HepG2 (cell line): Measurements from ENCODE around the gene CTSZ. TPM values are rescaled to one million over a fixed set of nuclear protein-coding genes. Genes with fewer than 3 reads are reported as not detected.

Experiments used
- ATF7-NPFF ChIP-seq: sonication (generic); formaldehyde crosslinking; IDR thresholded peaks from 2 replicates; pipeline ENCODE4 v1.8.1; 2023; ENCODE audit warnings: mild to moderate bottlenecking, low read depth, missing genetic modification reagents, moderate library complexity
- HDAC6 ChIP-seq: fragments of 200-600 bp; sonication (generic); IDR thresholded peaks from 2 replicates; pipeline ENCODE4 v1.7.0; 2017; ENCODE audit warnings: mild to moderate bottlenecking, antibody characterized with exemption, low read length, low read depth
- JARID2 ChIP-seq: sonication (generic); formaldehyde crosslinking; IDR thresholded peaks from 2 replicates; pipeline ENCODE4 v1.8.1; 2023; ENCODE audit warnings: missing genetic modification reagents, inconsistent platforms; ENCODE audit not compliant: insufficient replicate concordance
- KDM5A ChIP-seq: fragments of 200-600 bp; sonication (generic); IDR thresholded peaks from 2 replicates; pipeline ENCODE4 v1.7.0; 2018; ENCODE audit warnings: antibody characterized with exemption, mild to moderate bottlenecking, low read length, borderline replicate concordance
- KDM5B ChIP-seq: sonication (generic); formaldehyde crosslinking; IDR thresholded peaks from 2 replicates; pipeline ENCODE4 v1.4.0; 2020; ENCODE audit warnings: missing genetic modification reagents, mild to moderate bottlenecking, borderline replicate concordance
- MLLT10 ChIP-seq: sonication (generic); formaldehyde crosslinking; IDR thresholded peaks from 2 replicates; pipeline ENCODE4 v1.4.0; 2020; ENCODE audit warnings: missing genetic modification reagents
- MTA1 ChIP-seq: sonication (generic); formaldehyde crosslinking; IDR thresholded peaks from 2 replicates; pipeline ENCODE4 v1.4.0; 2020; ENCODE audit warnings: missing genetic modification reagents, mild to moderate bottlenecking, borderline replicate concordance
- NFKBIZ ChIP-seq: IDR thresholded peaks from 2 replicates; pipeline ENCODE4 v1.6.1; 2018; ENCODE audit warnings: missing genetic modification reagents, missing compliant biosample characterization
- PTBP1 ChIP-seq: fragments of 200-400 bp; formaldehyde crosslinking; IDR thresholded peaks from 2 replicates; pipeline ENCODE4 v1.6.1; 2018; ENCODE audit warnings: low read length, low read depth; ENCODE audit not compliant: poor library complexity, severe bottlenecking
- TARDBP ChIP-seq: sonication (generic); formaldehyde crosslinking; IDR thresholded peaks from 2 replicates; pipeline ENCODE4 v1.8.0; 2022; ENCODE audit warnings: mild to moderate bottlenecking, missing genetic modification reagents
- ZFP1 ChIP-seq: IDR thresholded peaks from 2 replicates; pipeline ENCODE4 v1.6.1; 2016
- ZMYM3 ChIP-seq: sonication (generic); formaldehyde crosslinking; IDR thresholded peaks from 2 replicates; pipeline ENCODE4 v1.5.1; 2020; ENCODE audit warnings: mild to moderate bottlenecking, missing genetic modification reagents
- ZNF367 ChIP-seq: sonication (generic); formaldehyde crosslinking; IDR thresholded peaks from 2 replicates; pipeline ENCODE4 v1.4.0; 2020; ENCODE audit warnings: missing genetic modification reagents, borderline replicate concordance
- ZNF44 ChIP-seq: sonication (generic); formaldehyde crosslinking; IDR thresholded peaks from 2 replicates; pipeline ENCODE4 v1.5.1; 2020; ENCODE audit warnings: mild to moderate bottlenecking, missing genetic modification reagents
- ZNF468 ChIP-seq: sonication (generic); formaldehyde crosslinking; IDR thresholded peaks from 2 replicates; pipeline ENCODE4 v1.8.0; 2022; ENCODE audit warnings: mild to moderate bottlenecking, moderate library complexity, missing genetic modification reagents
- ZNF530 ChIP-seq: sonication (generic); formaldehyde crosslinking; IDR thresholded peaks from 2 replicates; pipeline ENCODE4 v1.5.0; 2020; ENCODE audit warnings: low read depth, mild to moderate bottlenecking, missing genetic modification reagents
- ZNF567 ChIP-seq: sonication (generic); formaldehyde crosslinking; IDR thresholded peaks from 2 replicates; pipeline ENCODE4 v1.8.1; 2023; ENCODE audit warnings: mild to moderate bottlenecking, missing genetic modification reagents, borderline replicate concordance
- ZNF777 ChIP-seq: sonication (generic); formaldehyde crosslinking; IDR thresholded peaks from 2 replicates; pipeline ENCODE4 v1.4.0; 2020; ENCODE audit warnings: missing genetic modification reagents
- ZNF891 ChIP-seq: sonication (generic); formaldehyde crosslinking; IDR thresholded peaks from 2 replicates; pipeline ENCODE4 v1.5.0; 2020; ENCODE audit warnings: mild to moderate bottlenecking, missing genetic modification reagents
- ZSCAN9 ChIP-seq: IDR thresholded peaks from 2 replicates; pipeline ENCODE4 v1.6.1; 2016; ENCODE audit warnings: borderline replicate concordance
- polyA plus RNA-seq, 8 experiments: library from polyadenylated mRNA; depleted of rRNA in 3 of 8; stranded (reverse) in 7 of 8; unstranded in 1 of 8; fragments of >200 nt; fragmentation: Illumina TruSeq in 4 of 8; extraction: Trizol in 4 of 8; gene quantifications; 2 replicates each; pipeline versions ENCODE4 v1.2.1 to v1.2.3, GENCODE V29; 2011 to 2016; ENCODE audit warnings: low read depth in 4 of 8, missing spikeins in 1 of 8, mixed read lengths in 1 of 8; ENCODE audit not compliant: insufficient read depth in 1 of 8
- total RNA-seq, 5 experiments: library from RNA; depleted of rRNA; stranded (reverse); fragments of >200 nt; fragmentation: Illumina TruSeq; extraction: Trizol; gene quantifications; 2 replicates each; pipeline ENCODE4 v1.2.3, GENCODE V29; 2016; ENCODE audit warnings: low read depth in 1 of 5
- TF ChIP-seq, protein P1 (sequence below): sonication (generic); formaldehyde crosslinking; IDR thresholded peaks from 2 replicates; pipeline ENCODE4 v1.5.0; 2020; ENCODE audit warnings: missing genetic modification reagents
- TF ChIP-seq, protein P2 (sequence below), 2 experiments: fragments of 450-650 bp in 1 of 2; sonication (generic) in 1 of 2; formaldehyde crosslinking; IDR thresholded peaks; 2 replicates each; pipeline versions ENCODE4 v1.5.0 to v1.8.0; 2020 to 2022; ENCODE audit warnings: mild to moderate bottlenecking in 1 of 2, missing genetic modification reagents in 1 of 2
- TF ChIP-seq, protein P3 (sequence below): sonication (generic); formaldehyde crosslinking; IDR thresholded peaks from 2 replicates; pipeline ENCODE4 v1.8.0; 2022; ENCODE audit warnings: mild to moderate bottlenecking, missing genetic modification reagents; ENCODE audit not compliant: insufficient replicate concordance

CTSZ gene
- total and polyA plus RNA-seq, 2 of the 13 experiments (the other 11 are each of a cell fraction or from before 2014, with no cell fraction given) = 0.33 TPM; not detected in 1

DNA sequence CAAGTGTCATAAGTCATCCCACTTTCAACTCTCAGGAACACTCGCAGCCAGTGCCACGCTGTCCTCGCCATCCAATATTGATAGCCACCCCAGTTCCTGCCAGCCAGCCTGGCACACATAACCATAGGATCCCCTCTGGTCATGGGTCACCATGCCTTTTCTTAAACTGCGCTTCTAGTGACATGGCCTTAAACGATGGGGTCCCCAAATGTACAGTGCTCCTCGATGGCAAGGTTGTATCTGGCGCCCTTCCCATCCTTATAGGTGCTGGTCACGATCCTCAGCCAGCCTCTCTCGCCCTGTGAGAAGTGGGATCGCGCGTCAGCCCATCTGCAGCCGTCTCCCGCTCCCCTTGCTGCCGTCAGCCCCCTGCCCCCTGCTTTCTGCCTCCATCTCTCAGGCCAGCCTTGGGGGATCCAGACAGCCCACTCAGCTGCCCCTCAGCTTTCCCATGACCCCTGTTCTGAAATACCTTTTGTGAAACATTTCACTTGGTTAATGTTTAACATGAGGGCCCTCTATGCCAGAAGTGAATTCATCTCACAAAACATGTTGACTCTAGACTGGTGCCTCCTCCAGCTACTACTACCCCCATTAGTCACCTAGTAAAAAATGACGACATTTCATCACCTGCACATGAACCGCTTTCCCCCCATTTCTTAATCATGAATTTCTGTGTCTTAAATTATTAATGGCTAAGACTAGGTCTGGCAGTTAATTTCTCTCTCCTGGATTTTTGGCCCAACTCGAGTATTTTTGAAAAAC lies 11.4 kb downstream of the CTSZ start (continued):
- TF ChIP-seq KDM5B (CRISPR knock-in tag) (peak; percentile 51; the same call in 1 of the 2 replicates), ZNF777 (no peak), JARID2 (CRISPR knock-in tag) (no peak), ZFP1 (CRISPR knock-in tag) (0 out of 2 replicates have a peak, but pooled peaks have one; percentile 29), ZNF567 (CRISPR knock-in tag) (no peak; the same call in 1 of the 2 replicates), KDM5A (no peak), ZNF530 (CRISPR knock-in tag) (no peak), ZNF891 (CRISPR knock-in tag) (no peak), MLLT10 (CRISPR knock-in tag) (no peak), TARDBP (CRISPR knock-in tag) (peak; percentile 61; the same call in 1 of the 2 replicates), NFKBIZ (CRISPR knock-in tag) (peak; percentile 38; the same call in 1 of the 2 replicates), ATF7-NPFF (CRISPR knock-in tag) (no peak), HDAC6 (no peak), PTBP1 (no peak), MTA1 (CRISPR knock-in tag) (peak; percentile 42; the same call in 1 of the 2 replicates), ZNF468 (no peak), ZNF367 (CRISPR knock-in tag) (no peak), ZSCAN9 (CRISPR knock-in tag) (no peak), ZMYM3 (CRISPR knock-in tag) (no peak), ZNF44 (CRISPR knock-in tag) (no peak)
- TF ChIP-seq, protein P1, sequence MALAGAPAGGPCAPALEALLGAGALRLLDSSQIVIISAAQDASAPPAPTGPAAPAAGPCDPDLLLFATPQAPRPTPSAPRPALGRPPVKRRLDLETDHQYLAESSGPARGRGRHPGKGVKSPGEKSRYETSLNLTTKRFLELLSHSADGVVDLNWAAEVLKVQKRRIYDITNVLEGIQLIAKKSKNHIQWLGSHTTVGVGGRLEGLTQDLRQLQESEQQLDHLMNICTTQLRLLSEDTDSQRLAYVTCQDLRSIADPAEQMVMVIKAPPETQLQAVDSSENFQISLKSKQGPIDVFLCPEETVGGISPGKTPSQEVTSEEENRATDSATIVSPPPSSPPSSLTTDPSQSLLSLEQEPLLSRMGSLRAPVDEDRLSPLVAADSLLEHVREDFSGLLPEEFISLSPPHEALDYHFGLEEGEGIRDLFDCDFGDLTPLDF = no peak
- TF ChIP-seq, protein P2, sequence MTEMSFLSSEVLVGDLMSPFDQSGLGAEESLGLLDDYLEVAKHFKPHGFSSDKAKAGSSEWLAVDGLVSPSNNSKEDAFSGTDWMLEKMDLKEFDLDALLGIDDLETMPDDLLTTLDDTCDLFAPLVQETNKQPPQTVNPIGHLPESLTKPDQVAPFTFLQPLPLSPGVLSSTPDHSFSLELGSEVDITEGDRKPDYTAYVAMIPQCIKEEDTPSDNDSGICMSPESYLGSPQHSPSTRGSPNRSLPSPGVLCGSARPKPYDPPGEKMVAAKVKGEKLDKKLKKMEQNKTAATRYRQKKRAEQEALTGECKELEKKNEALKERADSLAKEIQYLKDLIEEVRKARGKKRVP (CRISPR knock-in tag; IDR thresholded peaks at IDR 0.05) = peak in 1 of 2 experiments; percentile 92; a peak in 2 of 4 replicates
- TF ChIP-seq, protein P3, sequence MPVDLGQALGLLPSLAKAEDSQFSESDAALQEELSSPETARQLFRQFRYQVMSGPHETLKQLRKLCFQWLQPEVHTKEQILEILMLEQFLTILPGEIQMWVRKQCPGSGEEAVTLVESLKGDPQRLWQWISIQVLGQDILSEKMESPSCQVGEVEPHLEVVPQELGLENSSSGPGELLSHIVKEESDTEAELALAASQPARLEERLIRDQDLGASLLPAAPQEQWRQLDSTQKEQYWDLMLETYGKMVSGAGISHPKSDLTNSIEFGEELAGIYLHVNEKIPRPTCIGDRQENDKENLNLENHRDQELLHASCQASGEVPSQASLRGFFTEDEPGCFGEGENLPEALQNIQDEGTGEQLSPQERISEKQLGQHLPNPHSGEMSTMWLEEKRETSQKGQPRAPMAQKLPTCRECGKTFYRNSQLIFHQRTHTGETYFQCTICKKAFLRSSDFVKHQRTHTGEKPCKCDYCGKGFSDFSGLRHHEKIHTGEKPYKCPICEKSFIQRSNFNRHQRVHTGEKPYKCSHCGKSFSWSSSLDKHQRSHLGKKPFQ (CRISPR knock-in tag) = peak; percentile 38
